CD4-positive, alpha-beta T cell treated with Interleukin-2 at 100 ng/mL for 4 hours (primary cell): ENCODE results near the gene USP5.
A peak's percentile ranks its signal among the peaks of the same experiment; 100 is the strongest.
"Not testable (repeated sequence)": the region's sequence is repeated elsewhere in the genome, so short reads cannot be mapped to it uniquely, and the experiment has no call there.

Experiments used
- DNase-seq: peaks from one replicate; pipeline ENCODE4 v3.0.0-alpha.2; 2020; ENCODE audit warnings: low spot score

Gene USP5

DNA sequence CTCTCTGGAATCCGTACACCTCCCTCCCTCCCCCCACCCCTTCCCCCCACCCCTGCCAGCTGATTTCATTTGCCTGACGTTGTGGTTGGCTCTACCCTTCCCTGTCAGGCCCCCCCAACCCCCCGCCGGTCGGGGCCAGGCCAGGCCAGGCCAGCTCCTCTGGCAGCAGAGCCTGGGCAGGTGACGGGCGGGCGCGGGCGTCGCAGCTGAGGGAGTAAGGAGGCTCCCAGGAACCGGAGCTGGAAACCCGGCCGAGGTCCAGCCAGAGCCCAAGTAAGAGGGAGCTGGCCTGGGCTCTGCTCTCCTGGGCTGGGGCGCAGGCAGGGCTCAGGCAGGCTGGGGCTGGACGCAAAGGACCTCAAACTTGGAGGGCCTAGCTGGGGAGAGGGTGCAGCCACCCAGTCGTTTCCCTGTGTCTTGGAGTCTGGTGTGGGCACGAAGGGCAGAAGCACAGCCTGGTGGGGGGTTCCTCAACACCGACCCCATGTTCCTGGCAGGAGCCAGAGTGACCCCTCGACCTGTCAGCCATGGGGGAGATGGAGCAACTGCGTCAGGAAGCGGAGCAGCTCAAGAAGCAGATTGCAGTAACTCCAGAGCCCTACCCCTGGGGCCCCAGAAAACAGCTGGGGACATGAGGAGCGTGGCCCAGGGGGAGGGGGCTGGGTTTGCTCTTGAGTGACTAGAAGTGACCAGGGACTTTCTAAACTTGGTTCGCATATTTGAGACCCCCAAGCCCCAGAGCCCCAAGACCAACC, 11.0 kb upstream of the USP5 start, which contains the start of gene GNB3:
Gene GNB3 (plus strand): TSS at position 165 of the 755 bp plus-strand sequence. CDS start 363 bp downstream, at position 528.
- no peak for DNase-seq

GRCh38 chr12:6842075-6842474, 9.9 kb upstream of the USP5 start:
- no peak for DNase-seq

DNA sequence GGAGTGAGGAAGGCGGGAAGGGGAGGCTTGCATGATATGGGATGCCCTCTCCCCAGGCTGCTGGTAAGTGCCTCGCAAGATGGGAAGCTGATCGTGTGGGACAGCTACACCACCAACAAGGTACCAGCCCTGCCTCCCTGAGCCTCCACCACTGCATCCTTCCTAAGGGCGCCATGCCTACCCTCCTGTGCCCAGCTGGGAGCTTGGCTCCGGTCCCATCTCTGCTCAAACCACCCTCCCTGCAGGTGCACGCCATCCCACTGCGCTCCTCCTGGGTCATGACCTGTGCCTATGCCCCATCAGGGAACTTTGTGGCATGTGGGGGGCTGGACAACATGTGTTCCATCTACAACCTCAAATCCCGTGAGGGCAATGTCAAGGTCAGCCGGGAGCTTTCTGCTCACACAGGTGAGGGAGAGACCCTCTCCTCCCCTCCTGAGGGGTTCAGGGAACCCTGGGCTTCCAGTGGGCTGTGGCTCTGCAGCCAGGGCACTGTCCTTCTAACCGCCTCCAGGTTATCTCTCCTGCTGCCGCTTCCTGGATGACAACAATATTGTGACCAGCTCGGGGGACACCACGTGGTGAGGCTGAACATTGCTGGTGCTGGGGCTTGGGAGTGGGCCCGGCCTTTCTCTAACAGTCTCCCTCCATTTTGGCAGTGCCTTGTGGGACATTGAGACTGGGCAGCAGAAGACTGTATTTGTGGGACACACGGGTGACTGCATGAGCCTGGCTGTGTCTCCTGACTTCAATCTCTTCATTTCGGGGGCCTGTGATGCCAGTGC, 8.6 kb upstream of the USP5 start:
- DNase-seq: no peak

DNA sequence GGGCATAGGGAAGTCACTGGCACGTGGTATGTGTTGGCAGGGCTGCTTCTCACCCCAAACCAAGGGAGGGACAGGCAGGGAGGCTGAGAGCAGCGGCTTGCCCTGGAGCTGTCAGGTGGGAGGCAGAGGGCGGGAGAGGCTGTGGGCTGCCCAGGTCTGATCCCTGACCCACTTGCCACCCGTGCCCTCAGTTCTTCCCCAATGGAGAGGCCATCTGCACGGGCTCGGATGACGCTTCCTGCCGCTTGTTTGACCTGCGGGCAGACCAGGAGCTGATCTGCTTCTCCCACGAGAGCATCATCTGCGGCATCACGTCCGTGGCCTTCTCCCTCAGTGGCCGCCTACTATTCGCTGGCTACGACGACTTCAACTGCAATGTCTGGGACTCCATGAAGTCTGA, 6.6 kb upstream of the USP5 start:
- DNase-seq: no peak

- no peak for DNase-seq
Observed at GRCh38 chr12:6846316-6846869, 5.6 kb upstream of the USP5 start.

DNA sequence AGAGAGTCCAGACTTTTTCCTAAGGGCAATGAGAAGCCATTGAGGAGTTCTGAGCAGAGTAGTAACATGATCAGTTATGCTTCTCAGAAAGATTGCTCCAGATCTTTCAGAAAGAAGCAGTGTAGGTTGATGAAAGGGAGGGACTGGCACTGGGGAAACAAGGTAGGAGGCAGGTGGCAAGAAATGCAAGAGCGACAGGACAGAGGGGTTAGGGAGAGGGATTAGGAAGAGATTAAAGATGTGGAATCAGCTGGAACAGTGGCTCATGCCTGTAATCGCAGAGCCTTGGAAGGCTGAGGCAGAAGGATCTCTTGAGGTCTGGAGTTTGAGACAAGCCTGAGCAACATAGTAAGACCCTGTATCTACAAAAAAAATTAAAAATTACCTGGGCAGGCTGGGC, 4.3 kb upstream of the USP5 start:
- DNase-seq: no peak

- no peak for DNase-seq
Observed at GRCh38 chr12:6849427-6849826, 2.5 kb upstream of the USP5 start.

GRCh38 chr12:6849976-6850560, 1.9 kb upstream of the USP5 start:
- DNase-seq: no peak

- DNase-seq: no peak
Observed at GRCh38 chr12:6850796-6851152, 1.2 kb upstream of the USP5 start.

GRCh38 chr12:6851153-6851920, 613 bp upstream of the USP5 start, which contains the start of gene CDCA3:
CDCA3 (minus strand) TSS chr12:6851286; CDS start chr12:6850952, 334 bp downstream.
- peak; percentile 97 for DNase-seq

- DNase-seq: peak; percentile 73
Observed at GRCh38 chr12:6852651-6853354, 853 bp downstream of the USP5 start.

DNA sequence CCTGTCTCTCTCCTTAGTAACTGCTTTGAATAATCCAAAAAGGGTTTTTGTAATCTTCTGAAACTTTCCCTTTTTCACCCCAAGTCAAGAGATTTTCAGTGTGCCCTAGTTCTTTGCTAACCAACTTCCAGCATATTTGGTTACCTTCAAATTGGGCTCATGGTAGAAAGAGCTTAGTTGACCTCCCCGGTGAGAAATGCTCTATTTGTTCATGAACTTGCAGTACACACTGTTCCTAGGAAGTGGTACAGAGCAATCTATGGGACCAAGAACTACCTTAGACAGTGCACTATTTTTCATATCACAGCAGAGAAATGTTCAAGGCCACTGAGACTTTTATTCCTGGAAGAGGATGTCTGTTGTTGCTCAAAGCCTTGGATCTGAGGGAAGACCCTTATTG, 1.7 kb downstream of the USP5 start:
- DNase-seq: no peak

GRCh38 chr12:6854036-6854435, 2.1 kb downstream of the USP5 start:
- no peak for DNase-seq

- no peak for DNase-seq
Observed at GRCh38 chr12:6855322-6855721, 3.4 kb downstream of the USP5 start.

DNA sequence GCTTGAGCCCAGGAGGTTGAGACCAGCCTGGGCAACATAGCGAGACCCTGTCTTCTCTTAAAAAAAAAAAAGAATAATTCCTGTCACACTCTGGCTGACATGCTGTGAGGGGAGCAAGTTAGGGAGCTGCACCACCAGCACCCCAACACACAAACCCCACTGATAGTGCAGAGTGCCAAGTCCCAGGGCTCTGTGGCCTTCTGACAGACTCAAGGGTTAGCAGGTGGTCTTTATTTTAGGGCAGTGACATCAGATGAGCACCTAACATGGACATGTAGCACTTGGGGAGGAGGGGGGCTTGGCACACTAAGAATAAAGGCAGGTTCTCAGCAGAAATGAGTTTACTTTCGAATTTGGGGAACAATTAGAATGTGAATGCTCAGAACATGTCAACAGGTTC, 6.8 kb downstream of the USP5 start:
- DNase-seq: no peak

- DNase-seq: no peak
Observed at GRCh38 chr12:6860116-6860515, 8.2 kb downstream of the USP5 start.

GRCh38 chr12:6860942-6861341, 9.0 kb downstream of the USP5 start:
- no peak for DNase-seq

GRCh38 chr12:6861391-6861790, 9.4 kb downstream of the USP5 start:
- no peak for DNase-seq

- no peak for DNase-seq
Observed at GRCh38 chr12:6863033-6863432, 11.1 kb downstream of the USP5 start.

DNA sequence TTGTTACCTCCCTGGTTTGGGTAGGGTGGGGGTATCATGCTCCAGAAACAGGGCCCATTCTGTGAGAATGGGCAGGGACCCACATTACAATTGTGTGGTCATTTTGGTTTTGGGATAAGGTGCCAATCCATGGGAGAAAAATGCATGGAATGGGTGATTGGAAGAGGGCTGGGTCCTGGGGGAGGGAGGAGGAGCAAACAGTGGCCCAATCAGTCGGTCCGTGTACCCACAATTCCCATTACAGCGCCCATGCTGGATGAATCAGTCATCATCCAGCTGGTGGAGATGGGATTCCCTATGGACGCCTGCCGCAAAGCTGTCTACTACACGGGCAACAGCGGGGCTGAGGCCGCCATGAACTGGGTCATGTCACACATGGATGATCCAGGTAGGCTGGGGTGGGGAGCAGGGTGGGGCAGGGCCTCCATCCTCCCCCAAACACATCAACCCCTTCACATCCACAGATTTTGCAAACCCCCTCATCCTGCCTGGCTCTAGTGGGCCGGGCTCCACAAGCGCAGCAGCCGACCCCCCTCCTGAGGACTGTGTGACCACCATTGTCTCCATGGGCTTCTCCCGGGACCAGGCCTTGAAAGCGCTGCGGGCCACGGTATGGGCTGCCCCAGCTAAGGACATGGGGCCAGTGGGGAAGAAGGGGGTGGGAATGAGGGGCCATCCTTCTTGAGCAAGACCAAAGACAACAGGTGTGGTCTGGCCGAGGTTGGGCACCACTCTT, 11.8 kb downstream of the USP5 start:
- no peak for DNase-seq

DNA sequence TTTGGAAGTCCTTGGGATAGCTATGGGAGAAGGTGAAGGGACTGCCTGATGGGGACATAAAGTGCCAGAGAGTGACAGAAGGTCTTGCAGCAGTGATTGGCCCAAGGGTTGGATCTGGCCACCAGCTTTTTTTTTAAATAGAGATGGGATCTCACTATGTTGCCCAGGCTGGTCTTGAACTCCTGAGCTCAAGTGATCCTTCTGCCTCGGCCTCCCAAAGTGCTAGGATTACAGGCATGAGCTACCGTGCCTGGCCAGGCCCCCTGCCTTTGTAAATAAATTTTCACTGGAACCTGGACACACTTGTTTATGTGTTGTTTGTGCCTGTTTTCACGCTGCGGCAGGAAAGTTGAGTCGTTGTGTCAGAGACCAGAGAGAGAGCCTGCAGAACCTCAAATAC, 13.4 kb downstream of the USP5 start:
- not testable (repeated sequence) for DNase-seq
